SH-SY5Y (cell line): ENCODE measurements around the gene LARP6.

Experiments used
- GATA2 ChIP-seq: IDR thresholded peaks from 2 replicates; pipeline ENCODE4 v1.6.1; 2011; ENCODE audit warnings: mild to moderate bottlenecking, low read depth, low read length
- GATA3 ChIP-seq: IDR thresholded peaks from 2 replicates; pipeline ENCODE4 v1.6.1; 2011; ENCODE audit warnings: low read depth, mild to moderate bottlenecking, low read length, moderate library complexity

DNA sequence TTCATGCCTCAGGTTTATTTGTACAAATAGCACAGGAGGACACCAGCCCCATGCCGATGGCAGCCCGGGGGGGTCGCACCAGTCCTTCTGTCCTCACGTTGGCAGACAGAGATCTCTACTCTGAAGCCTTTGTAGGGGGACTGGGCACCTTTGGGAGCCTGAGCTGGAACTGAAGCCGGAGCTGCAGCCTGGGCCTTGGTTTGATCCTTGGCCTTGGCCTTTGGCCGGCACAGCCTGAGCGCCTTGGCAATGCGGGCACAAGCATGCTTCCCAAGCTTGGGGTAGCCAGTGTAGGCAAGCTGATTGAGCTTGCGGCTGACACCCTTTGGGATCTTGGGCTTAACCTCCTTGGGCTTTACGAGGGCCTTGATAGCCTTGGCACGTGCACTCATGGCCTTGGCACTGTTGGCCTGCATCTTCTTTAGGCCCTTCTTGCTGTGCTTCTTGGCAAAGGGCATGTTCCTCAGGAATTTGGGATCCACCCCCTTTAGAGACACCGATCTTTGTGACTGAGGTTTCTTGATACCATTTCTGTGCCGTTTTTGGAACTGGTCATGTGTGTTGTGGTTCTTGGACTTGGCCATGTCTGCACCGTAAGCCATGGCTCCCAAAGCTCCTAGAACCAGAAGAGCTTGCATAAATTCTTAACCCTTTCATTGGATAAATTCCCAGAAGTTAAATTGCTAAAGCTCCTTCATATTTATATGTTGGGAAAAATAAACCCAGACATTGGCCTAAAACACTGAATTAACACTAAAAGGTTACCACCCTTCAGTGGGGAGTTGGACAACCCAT lies 57.2 kb downstream of the LARP6 start:
- TF ChIP-seq GATA2 = no peak
- no peak for TF ChIP-seq GATA3
